Heart left ventricle (tissue), 16 donors: ENCODE data around the gene BRD3OS. TPM values are rescaled to one million over a fixed set of nuclear protein-coding genes. Genes with fewer than 3 reads are reported as not detected.

ENCODE experiments used
- ATAC-seq, 4 donors: fragments of 200-7000 bp; cut with Tn5 transposase; one replicate each; pipeline ENCODE4 v1.9.1; 2020 to 2022; ENCODE audit warnings: moderate library complexity in 4 of 4, mild to moderate bottlenecking in 3 of 4, moderate number of reproducible peaks in 1 of 4
- DNase-seq, 5 donors: peaks; one replicate each; pipeline ENCODE4 v3.0.0-alpha.2; 2020
- H3K27ac ChIP-seq, 12 donors: fragments of 200-600 bp; sonication (generic) in 4 of 12; one replicate each; pipeline versions ENCODE4 v1.5.0 to v1.8.0; 2016 to 2022; ENCODE audit warnings: mild to moderate bottlenecking in 2 of 12
- H3K27me3 ChIP-seq, 9 donors: fragments of 200-600 bp; sonication (generic) in 2 of 9; one replicate each; pipeline versions ENCODE4 v1.5.1 to v1.8.0; 2016 to 2022; ENCODE audit warnings: mild to moderate bottlenecking in 3 of 9
- H3K36me3 ChIP-seq, 9 donors: fragments of 200-600 bp; sonication (generic) in 2 of 9; one replicate each; pipeline versions ENCODE4 v1.5.0 to v1.8.0; 2018 to 2022; ENCODE audit warnings: mild to moderate bottlenecking in 2 of 9
- H3K4me1 ChIP-seq, 12 donors: fragments of 200-600 bp; sonication (generic) in 4 of 12; one replicate each; pipeline versions ENCODE4 v1.5.0 to v1.8.0; 2016 to 2022; ENCODE audit warnings: mild to moderate bottlenecking in 3 of 12
- H3K4me3 ChIP-seq, 12 donors: fragments of 200-600 bp; sonication (generic) in 4 of 12; one replicate each; pipeline versions ENCODE4 v1.5.0 to v1.8.0; 2017 to 2022; ENCODE audit warnings: mild to moderate bottlenecking in 9 of 12, moderate library complexity in 4 of 12
- H3K9me3 ChIP-seq, 12 donors: fragments of 200-600 bp; sonication (generic) in 4 of 12; one replicate each; pipeline versions ENCODE4 v1.5.0 to v1.8.0; 2016 to 2022; ENCODE audit warnings: mild to moderate bottlenecking in 1 of 12
- POLR2A ChIP-seq, 2 donors: fragments of 450-650 bp; IDR thresholded peaks; one replicate each; pipeline ENCODE4 v1.6.1; 2017; ENCODE audit warnings: antibody characterized with exemption in 2 of 2, mild to moderate bottlenecking in 2 of 2, moderate library complexity in 2 of 2
- WGBS, 4 donors: extraction: QIAGEN DNeasy Blood & Tissue Kit in 2 of 4; methylation state at CpG; one replicate each; pipeline versions ENCODE4 v1.1.5 to v1.1.7; 2013 to 2018; 5-methylcytosine and 5-hydroxymethylcytosine counted together
- intact Hi-C, 10 donors: fragments of 100-400 bp; cut with DNase I; formaldehyde crosslinking; loops; one replicate each; pipeline versions ENCODE4 v1.11.1 to v1.14.2; 2022
- polyA plus RNA-seq, 2 donors: library from polyadenylated mRNA; stranded (reverse); fragments of 200-250 nt; gene quantifications; one replicate each; pipeline ENCODE4 v1.2.3, GENCODE V29; 2013
- total RNA-seq, 9 donors: library from RNA; depleted of rRNA in 2 of 9; stranded (reverse); fragments of >200 nt in 2 of 9; fragmentation: NEBNext Ultra II Directional in 3 of 9; extraction: Animal tissue kit (Norgen Biotek cat#: 25700) in 3 of 9; gene quantifications; one replicate each; pipeline versions ENCODE4 v1.1.0 to v1.2.4, GENCODE V29; 2016 to 2023
- TF ChIP-seq, protein P1 (sequence below), 12 donors: fragments of 200-600 bp; sonication (generic) in 4 of 12; IDR thresholded peaks; one replicate each; pipeline versions ENCODE4 v1.5.0 to v1.8.0; 2018 to 2022; ENCODE audit warnings: antibody characterized with exemption in 12 of 12, mild to moderate bottlenecking in 5 of 12
- donor health status: ischemic (EF 13 %, LVEDD 7.1; RV severe dilation, severe dysfunction).
- donor health status: healthy with polysubstance abuse.
- donor health status: DM: no; HTN: yes; CAD: no.
- donor health status: DM: no; HTN: no; CAD: no.
- donor health status: ischemic (EF 25% LVEDD 6.9; RV normal size, moderate dysfunction).
- donor health status: ischemic (EF 25% LVEDD 5.7; RV mildly dilated, moderate dysfunction).
- donor health status: healthy.
- donor health status: DM: yes; HTN: yes; CAD: no.
- donor health status: ischemic (EF 35%, LVEDD 5.7; RV mildly dilated, moderate dysfunction).
- donor health status: nonischemic (EF 11% LVEDD 7.7; RV severe dilation, severe dysfunction).
- donor health status: DM: yes; HTN: yes; CAD: no.
- donor health status: PGD.
- donor health status: ischemic (EF 29% LVEDD 5.4; RV normal size, mild dysfunction).
- donor health status: nonischemic (EF 23%, LVEDD 6.1; RV moderate dilation, normal function).

Gene BRD3OS
- total and polyA plus RNA-seq, 11 donors, result 1.8 to 13.8 (median 8.9) TPM

DNA sequence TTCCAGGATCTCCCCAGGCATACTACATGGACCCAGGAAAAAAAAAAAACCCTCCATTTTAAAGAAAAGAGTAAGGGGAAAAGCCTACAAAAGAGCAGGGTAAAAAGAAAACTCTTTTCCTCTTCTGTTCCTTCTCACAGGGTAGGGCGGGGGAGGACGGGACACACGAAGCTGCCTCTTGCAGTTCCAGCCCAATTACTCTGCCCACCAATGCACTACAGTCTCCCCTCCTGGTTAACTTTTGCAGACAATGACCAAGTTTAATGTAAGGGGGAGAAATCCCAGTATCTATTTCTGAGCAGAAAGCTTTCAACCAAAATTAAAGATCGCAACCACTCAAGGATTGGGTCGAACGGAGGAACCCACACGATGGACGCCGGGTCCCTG is 41.2 kb downstream of the BRD3OS start:
- no peaks in the 10 kb centered on the region for H3K9me3 ChIP-seq
- peak overlapping the region in 10 of 12 donors; percentile 56 to 84 (median 76) for H3K27ac ChIP-seq
- H3K36me3 ChIP-seq, result no peaks in the 10 kb centered on the region
- H3K4me3 ChIP-seq, result peak overlapping the region; percentile 54 to 100 (median 74)
- WGBS, 4 donors, result 1 to 3% (median 2%) methylated on average over 9 of the region's 9 CpGs
- TF ChIP-seq POLR2A (IDR thresholded peaks at IDR 0.05), result no peak
- TF ChIP-seq, protein P1, sequence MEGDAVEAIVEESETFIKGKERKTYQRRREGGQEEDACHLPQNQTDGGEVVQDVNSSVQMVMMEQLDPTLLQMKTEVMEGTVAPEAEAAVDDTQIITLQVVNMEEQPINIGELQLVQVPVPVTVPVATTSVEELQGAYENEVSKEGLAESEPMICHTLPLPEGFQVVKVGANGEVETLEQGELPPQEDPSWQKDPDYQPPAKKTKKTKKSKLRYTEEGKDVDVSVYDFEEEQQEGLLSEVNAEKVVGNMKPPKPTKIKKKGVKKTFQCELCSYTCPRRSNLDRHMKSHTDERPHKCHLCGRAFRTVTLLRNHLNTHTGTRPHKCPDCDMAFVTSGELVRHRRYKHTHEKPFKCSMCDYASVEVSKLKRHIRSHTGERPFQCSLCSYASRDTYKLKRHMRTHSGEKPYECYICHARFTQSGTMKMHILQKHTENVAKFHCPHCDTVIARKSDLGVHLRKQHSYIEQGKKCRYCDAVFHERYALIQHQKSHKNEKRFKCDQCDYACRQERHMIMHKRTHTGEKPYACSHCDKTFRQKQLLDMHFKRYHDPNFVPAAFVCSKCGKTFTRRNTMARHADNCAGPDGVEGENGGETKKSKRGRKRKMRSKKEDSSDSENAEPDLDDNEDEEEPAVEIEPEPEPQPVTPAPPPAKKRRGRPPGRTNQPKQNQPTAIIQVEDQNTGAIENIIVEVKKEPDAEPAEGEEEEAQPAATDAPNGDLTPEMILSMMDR (IDR thresholded peaks at IDR 0.05), result no peak
- peaks cover 0 to 2% (median 0%) of the 10 kb centered on the region in 9 donors for H3K27me3 ChIP-seq
- ATAC-seq, result no peak
- DNase-seq, result peak in 1 of 5 donors; percentile 28
- intact Hi-C loops, result loop anchor here in 8 of 10 donors (2.0 to 10.0 kb wide), 6 partner anchors 39 to 261 kb away; partner anchors contain the start of genes BRD3OS (in 5 of the 8), WDR5 (in 2 of the 8) and RXRA (in 1 of the 8)
- H3K4me1 ChIP-seq, result peaks cover 0 to 61% (median 47%) of the 10 kb centered on the region in 12 donors

DNA sequence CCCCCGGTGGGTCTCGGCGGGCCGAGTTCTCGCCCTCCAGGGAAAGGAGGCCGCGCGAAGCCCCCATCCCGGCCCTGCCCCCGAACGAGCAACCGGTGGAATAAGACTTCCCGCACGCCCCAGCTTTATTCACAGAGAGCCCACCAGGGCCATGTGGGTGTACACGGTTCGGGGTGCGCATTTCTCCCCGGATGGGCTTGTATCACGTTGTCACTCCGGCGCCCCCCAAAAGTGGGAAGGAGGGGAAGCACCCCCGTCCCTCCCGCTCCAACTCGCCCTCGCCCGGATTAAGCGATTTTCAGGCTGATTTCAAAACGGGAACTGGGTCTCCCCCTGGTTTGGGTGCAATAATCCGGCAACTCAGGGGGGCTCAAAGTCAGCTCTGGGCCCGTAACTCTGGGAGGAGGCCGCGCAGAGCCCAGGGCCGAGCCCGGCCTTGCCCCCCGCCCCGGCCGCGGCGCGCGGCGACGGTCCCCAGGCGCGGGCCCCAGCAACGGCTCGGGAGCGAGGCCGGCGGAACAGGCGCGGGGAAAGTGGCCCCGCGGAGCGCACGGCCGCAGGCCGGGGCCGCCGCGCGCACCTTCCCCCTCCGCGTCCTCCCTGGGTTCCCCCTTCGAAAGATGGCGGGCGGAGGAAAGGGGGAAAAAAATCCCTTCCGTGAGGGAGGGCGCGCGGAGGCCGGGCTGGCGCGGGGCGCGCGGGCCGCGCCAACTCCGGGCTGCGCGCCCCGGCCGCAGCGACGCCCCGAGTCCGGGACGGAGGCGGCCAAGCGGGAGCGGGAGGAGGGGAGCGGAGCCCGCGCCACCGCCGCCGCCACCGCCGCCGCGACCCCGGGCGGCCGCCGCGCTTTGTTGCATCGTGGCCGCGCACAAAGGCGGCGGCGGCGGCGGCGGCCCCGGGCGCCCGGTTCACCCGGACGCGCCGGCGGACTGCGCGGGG is 41.9 kb downstream of the BRD3OS start:
- intact Hi-C loops, result loop anchor here in 8 of 10 donors (2.0 to 10.0 kb wide), 6 partner anchors 40 to 260 kb away; partner anchors contain the start of genes BRD3OS (in 5 of the 8), WDR5 (in 2 of the 8) and RXRA (in 1 of the 8)
- Histone ChIP-seq H3K27ac (peak overlapping the region; percentile 46 to 84 (median 76)), H3K36me3 (no peaks in the 10 kb centered on the region), H3K4me1 (peaks cover 0 to 55% (median 41%) of the 10 kb centered on the region in 12 donors), H3K27me3 (peaks cover 0 to 2% (median 0%) of the 10 kb centered on the region in 9 donors), H3K9me3 (no peaks in the 10 kb centered on the region), H3K4me3 (peak overlapping the region; percentile 54 to 100 (median 74))
- WGBS, 4 donors, result 0 to 1% (median 0%) methylated on average over 10 to 126 of the region's 126 CpGs
- DNase-seq (peak in 2 of 5 donors; percentile 27 to 45), ATAC-seq (no peak)
- TF ChIP-seq POLR2A (IDR thresholded peaks at IDR 0.05), result no peak
- TF ChIP-seq, protein P1 (IDR thresholded peaks at IDR 0.05), result no peak

DNA sequence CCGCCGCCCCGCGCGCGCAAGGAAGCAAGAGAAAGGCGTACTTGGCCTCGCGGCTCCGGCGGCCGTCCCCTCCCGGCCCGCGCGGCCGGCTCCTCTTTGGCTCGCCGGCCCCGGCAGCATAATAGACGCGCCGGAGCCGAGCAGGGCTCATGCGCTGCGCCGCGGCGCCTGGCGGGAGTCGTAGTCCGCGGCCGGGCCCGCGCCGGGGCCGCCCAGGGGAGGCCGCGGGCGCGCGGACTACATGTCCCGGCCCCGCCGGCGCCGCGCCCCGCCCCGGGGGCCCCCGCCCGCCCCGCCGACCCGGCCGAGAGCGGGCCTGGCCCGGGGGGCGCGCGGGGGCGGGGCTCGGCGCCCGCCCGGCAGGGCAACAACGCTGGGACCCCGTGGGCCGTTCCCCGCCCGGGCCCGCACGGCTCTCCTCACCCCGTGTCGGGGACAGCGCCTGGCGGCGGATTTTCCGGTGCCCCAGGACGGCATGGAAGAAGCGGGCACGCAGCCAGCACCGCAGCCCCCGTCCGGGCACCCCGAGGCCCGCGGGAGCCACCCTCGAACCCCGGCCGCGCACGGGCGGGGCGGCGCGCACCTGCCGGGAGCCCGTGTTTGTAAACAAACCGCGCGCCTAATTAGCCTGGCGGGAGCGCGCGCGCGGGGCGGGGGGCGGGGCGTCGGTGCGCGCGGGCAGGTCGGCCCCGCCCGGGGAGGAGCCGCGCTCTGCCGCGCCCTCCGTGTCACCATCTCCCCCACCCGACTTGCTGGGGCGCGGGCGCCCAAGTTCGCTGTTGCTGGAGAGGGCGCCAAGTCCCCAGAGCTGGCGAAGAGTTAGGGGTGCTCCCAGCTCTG is 42.8 kb downstream of the BRD3OS start, which contains the start of gene BRD3:
TSS of gene BRD3 (minus strand) at position 123 of the 840 bp plus-strand sequence. CDS start 14,549 bp downstream, outside the sequence.
- intact Hi-C loops, result loop anchor here in 8 of 10 donors (1.0 to 10.0 kb wide), 10 partner anchors 41 to 259 kb away; partner anchors contain the start of genes BRD3OS (in 7 of the 8), WDR5 (in 2 of the 8), RNU6ATAC (in 1 of the 8) and RXRA (in 1 of the 8)
- DNase-seq, result peak; percentile 87 to 93 (median 89)
- peaks cover 0 to 2% (median 0%) of the 10 kb centered on the region in 9 donors for H3K27me3 ChIP-seq
- peak within 1 kb of the TSS; percentile 64 to 100 (median 90) for H3K4me3 ChIP-seq
- H3K9me3 ChIP-seq, result no peaks in the 10 kb centered on the region
- peak; percentile 10 to 75 for TF ChIP-seq POLR2A (IDR thresholded peaks at IDR 0.05)
- TF ChIP-seq, protein P1 (IDR thresholded peaks at IDR 0.05), result no peak
- peak; percentile 84 to 93 (median 90) for ATAC-seq
- 1% methylated on average over 47 to 131 of the region's 131 CpGs; no CpG with 5 or more reads in 1 of the 4 donors for WGBS, 4 donors
- peak within 1 kb of the TSS; percentile 95 to 100 (median 98) for H3K27ac ChIP-seq
- H3K36me3 ChIP-seq, result no peaks in the 10 kb centered on the region
- peaks cover 0 to 45% (median 32%) of the 10 kb centered on the region in 12 donors for H3K4me1 ChIP-seq
